ENCODE data around the gene ICAM2.

The ICAM2 gene

DNA sequence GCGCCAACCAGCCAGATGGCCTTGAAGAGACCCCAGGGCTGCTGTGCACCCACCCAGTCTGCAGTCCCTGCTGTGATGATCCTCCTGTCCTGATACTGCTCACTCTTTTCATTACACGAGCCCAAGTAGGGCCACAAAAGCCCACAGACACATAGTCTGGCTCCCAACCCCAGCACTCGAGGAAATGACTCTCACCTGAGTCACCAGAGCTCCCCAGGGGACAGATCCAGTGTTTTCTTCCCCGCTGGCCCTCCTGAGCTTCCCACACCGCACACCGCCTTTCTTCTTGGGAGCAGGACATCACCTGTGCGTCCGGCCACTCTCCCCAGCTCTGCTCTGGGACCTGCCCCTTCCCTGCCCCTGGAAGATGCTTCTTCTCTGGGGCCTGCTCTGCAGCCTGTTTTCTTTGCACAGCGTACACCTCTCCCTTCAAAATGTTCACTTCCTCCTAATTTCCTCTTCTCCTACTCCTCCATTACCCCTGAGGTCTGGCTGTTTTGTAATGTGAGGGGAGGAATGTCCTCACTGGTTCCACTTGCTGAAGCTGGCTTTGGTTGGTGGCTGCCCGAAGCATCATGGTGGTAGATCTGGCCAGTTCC is 45.7 kb downstream of the ICAM2 start:
- DNase-seq (ENCODE audit: low read depth, low spot score) = no peak

DNA sequence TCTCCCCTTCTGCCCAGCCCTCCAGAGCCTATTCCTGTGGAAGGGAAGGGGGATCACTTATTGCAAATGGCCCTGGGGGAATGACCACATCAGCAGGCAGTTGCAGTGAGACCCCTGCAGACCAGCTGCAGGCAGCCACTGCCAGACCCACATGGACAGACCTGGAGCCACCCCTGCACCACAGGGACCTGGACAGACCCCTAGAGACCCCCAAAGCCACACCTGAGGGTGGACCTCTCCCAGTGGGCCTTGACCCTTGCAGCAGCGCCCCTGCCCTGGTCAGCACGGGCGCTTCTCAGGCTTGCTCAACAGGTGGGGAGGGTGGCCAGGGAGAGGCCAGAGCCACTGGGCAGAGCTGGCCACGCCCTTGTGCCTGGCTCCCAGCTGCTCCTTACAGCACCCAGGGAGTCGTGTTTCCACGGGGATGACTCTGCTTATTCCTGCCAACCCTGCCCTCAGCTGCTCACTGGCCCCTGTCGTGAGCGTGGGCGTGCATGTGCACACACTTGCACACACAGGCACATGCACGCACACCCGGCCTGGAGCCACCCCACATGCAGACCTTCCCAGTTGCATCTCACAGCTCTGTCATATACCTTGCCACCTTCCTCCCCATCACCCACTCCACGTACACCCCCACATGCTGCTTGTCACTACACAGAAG is 46.4 kb downstream of the ICAM2 start:
- DNase-seq (ENCODE audit: low read depth, low spot score) = no peak

DNA sequence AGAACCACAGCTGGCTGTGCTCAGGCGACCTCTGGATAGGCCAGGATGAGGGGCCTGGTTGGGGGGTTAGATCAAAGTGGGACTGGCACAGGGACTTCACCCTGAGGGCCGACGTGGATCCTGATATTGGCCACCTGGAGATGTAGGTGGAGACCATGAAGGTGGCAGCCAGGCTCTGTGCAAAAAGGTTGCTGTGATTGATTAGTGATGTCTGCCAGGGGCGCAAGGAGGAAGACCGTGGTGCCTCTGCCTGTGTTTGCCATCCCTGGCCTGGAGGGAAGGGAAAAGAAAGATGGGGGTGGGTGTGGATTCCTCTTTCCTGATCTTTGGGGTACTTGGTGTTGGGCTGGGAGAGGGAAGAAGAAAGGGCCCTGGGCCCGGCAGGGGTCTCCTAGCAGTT is 47.2 kb downstream of the ICAM2 start:
- DNase-seq (ENCODE audit: low read depth, low spot score) = no peak

DNA sequence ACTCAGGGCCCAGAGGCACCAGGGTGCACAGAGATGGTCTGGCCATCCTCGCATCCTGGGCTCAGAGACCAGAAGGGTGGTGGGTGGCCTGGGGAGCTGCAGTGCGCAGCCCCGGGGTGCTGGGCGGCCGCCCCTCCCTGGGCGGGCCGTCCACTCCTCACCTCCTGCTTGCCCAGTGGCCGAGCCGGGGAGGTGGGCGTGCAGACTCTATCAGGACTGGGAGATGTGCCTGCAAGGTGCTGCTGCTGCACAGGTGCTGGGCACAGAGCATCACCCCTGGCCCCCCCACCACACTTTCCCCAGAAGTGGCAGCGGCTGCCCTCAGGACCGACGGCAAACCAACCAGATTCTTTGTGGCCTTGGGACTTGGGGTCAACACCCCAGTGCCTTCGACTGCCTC is 47.6 kb downstream of the ICAM2 start, which contains the start of gene SCN4A:
SCN4A (minus strand) TSS at position 123 of the 400 bp plus-strand sequence; CDS start at position 46, 77 bp downstream.
- DNase-seq (ENCODE audit: low read depth, low spot score) = no peak

DNA sequence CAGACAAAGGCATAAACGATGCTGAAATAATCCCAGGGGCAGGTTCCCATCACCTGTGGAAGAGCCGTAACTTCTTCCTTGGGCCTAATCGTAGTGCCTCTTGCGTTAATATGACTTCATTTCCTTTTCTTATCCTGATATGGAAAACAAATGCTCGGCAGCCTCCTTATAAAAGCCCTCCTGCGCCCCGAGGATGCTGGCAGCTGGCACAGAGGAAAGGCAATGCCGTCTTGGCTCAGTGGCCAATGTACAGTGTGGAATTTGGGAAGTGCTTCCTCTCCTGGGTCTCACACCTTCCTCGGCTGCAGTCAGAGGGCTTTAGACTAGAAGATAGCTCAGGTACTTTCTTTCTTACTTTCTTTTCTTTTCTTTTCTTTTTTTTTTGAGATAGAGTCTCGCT is 51.2 kb downstream of the ICAM2 start:
- DNase-seq (ENCODE audit: low read depth, low spot score) = no peak

DNA sequence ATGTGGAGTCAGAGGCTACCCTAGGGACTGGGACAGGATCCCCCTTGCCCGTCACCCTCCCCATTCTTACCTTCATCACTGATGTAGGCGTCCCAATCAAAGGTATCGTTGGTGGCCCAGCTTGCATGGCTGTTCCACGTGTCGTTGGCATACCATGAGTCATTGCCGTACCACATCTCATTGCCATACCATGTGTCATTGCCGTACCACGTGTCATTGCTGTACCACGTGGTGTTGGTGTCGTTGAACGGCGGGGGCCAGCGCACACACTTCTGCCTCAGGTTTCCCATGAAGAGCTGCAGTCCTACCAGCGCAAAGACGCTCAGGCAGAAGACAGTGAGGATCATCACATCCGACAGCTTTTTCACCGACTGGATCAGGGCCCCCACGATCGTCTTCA is 52.5 kb downstream of the ICAM2 start:
- DNase-seq (ENCODE audit: low read depth, low spot score) = no peak

DNA sequence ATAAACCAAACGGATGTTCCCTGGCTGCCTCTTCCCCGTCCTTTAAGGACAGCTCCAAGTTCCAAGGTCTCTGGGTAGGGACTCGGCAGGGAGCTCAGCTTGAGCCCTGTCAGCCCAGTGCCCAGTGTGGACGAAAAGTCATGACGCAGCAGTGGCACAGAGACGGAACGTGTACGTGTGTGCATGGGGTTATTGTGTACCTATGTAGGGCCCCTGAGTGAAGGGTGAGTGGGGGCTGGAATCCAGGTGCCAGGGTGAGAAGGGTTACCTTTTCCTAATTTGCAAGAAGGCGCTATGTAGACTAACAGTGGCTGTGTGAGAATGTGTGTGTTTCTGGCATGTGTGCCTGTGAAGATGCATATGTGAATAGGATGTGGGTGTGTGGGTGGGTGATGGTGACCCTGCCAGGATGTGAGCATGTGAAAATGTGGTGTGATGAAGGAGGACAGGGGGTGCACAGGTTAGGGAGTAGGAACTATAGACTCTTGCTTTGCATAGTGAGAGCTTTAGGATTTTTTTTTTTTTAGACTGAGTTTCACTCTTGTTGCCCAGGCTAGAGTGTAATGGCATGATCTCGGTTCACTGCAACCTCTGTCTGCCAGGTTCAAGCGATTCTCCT is 53.7 kb downstream of the ICAM2 start:
- DNase-seq (ENCODE audit: low read depth, low spot score) = peak; percentile 17

DNA sequence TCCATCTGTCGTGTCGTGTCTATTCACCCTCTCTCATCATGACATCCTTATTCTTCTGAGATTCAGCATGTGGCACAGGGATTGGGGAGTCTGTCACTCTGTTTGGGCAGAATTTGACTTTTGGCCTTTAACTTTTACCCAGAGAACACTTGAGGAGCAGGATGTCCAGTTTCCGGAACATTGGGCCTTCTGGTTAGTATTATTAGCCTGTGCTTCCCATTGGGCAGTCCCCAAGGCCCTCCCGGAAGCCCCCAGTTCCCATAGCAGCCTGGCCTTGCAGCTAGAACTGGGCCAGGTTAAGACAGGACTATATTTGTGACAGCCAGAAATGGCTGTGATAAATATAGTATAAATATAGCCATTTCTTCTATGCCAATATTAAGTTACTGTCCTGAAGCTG is 57.3 kb downstream of the ICAM2 start:
- no peak for DNase-seq (ENCODE audit: low read depth, low spot score)

DNA sequence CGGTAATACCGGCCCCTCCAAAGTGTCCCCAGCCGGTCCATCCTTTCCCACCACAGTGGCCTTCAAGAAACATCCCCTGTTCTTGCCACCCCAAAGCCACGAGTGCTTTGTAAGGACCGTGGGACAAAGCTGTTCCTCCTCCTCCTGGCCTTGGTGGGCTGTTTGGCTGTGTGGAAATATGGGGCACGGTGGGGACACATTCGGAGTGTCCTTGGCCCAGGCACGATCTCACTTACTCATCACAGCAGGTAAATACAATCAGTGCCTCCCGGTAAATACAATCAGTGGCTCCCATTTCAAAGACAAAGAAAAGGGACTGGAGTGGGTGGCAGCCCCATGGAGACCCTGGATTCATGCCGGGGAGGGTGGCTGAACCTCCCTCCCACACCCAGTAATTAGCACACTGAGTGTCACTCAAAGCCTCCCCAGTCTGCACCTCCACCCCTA is 58.1 kb downstream of the ICAM2 start:
- DNase-seq (ENCODE audit: low read depth, low spot score) = no peak

DNA sequence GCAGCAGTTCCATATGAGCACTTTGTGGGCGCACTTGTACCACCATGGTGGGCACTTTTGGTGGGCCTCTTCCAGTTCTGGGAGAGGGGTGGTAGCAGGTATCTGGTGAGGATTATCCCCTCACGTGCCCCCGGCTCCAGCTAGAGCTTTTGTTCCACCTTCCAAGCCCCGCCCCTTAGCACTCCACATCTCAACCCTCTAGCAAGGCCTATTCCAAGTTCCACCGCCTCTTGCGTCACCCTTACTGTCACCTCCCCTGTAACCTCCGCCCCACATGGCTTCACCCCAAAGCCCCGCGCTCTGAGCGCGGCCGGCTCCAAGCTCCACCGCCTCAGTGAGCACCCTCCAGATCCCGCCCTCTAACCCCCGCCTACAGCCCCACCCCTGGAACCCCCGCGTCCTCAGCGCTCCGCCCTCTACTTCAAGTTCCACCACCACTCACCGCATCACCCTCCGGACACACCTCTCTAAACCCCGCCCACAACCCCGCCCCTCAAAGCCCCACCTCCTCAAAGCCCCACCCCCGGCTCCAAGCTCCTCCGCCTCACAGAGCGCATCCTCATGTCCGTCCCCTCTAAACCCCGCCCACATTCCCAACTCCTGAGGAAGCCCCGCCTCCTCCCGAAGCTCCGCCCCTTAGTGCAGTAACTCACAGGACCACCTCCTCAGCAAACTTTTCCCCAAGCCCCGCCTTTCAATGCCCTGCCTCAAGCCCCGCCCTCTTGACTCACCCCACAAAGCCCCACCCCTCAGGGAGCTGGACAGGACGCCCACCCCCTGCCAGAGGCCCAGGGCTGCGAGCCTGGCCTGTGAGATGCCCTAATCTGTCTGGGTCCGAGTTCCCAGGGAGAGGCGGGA is 58.8 kb downstream of the ICAM2 start:
- DNase-seq (ENCODE audit: low read depth, low spot score) = no peak

DNA sequence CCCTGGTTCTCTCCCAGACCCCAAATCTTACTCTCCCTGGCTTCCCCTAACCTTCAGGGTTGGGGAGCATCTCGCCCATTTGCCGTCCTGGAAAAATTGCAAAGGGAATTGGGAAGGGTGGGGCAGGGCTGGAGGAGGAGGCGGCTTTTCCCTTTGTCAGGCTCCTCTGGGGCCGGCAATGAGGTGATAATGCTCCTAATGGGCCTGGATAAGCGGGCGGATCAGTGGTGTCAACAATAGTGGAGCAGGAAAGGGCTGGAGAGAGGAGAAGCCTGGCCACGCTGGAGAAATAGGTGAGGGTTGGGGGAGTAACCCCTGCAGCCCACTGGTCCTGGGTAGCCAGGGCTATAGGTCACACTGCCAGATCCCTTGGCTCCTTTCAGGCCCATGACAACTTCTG is 60.0 kb downstream of the ICAM2 start:
- no peak for DNase-seq (ENCODE audit: low read depth, low spot score)

DNA sequence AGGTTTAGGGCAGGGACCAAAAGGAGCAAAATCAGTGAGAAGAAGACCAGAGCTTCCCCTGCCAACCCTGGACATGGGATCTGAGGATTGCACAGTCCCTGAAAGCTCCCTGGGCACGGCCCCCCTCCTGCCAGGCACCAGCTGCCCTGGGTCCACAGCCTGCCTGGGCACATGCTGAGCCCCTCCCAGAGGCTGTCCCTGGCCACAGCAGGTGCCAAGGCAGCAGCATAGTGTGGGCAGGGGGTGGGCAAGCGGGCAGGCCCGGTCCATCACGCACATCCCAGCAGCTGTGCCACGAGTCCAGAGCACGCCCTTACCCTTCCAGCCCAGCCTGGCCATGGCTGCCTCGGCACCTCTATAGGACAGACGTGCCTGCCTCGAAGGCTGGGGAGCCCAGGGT is 60.4 kb downstream of the ICAM2 start:
- no peak for DNase-seq (ENCODE audit: low read depth, low spot score)

DNA sequence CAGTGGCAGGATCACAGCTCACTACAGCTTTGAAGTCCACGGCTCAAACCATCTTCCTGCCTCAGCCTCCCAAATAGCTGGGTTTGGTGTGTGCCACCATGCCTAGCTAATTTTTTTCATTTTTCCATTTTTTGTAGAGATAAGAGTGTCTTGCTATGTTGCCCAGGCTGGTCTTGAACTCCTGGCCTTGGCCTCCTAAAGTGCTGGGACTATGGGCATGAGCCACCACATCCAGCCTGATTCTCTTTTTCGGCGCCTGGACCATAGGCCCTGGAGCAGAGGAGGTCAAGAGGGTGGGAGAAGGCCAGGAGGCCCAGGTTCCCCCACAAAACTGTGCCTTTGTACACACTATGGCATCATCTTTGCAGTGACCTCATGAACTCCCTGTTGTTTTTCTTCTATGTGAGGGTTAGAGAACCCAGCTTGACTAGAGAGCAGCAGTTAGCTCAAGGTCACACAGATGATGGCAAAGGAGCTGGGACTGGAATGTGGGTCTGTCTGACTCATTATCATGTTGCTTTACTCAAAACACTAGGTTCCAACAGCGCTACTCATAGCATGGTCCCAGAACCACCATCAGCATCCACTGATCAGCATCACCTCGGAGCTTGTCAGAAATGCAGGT is 64.0 kb downstream of the ICAM2 start:
- DNase-seq (ENCODE audit: low read depth, low spot score) = no peak

DNA sequence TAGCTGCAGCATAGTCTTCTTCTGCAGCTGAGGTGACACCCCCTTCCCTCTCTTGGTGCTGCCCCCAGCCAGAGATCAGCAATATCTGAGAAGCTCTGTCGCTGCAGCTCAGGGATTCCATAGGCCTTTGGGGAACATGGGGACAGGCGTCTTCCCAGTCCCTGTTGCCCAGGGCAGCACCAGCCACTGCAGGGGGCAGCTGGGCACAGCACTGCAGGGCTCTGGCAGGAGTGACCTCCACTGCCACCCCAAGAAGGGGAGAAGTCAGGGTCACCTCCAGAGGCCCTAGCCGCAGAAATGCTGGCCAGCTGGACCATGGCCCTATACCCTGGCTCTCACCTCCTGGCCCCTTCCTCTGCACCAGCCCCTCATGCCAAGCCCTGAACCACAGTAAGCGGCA is 64.6 kb downstream of the ICAM2 start:
- no peak for DNase-seq (ENCODE audit: low read depth, low spot score)

DNA sequence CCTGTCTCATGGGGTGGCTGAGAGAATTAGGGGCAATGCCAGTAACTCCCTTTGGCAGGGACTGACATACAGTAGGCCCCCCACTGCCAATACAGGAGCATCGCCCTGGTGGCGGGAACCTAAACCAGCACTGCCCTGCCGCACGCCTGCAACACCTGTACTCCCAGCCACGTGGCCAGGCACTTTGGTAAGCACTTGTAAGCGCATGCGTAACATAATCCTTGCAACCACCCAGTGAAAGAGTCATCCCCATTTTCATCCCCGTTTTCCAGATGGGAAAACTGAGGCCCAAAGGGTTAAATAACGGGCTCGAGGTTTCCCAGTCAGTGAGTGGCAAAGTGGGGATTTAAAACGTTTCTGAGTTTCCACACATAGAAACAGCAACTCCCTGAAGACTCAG is 65.2 kb downstream of the ICAM2 start:
- no peak for DNase-seq (ENCODE audit: low read depth, low spot score)

DNA sequence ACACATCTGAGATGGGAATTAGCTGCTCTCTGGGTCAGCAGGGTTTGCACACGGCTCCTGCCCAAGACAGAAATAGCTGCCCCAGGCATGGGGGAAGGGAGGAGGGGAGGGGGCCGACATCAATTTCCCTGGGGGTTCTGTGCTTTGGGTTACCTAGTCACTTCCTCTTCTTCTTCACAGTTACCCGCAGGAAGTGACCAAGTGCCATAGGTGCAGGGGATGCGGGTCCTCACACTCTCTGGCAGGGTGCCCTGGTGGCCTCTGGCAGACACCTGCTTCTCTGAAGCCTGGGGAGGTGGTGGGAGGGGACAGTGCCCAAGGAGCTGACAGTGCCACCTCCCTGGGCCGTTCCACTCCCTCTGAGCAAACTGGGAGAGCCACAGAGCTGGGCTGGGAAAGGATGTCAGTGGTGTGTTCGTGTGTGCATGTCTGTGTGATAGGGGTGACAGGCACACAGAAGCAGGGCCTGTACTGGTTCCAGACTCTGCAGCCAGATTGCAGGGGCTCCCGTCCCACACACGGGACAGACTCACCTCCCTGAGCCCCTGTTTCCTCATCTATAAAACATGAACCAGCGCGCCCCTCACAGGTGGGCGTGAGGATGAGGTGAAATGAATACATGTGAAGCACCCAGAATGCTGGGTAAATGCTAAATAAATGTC is 65.9 kb downstream of the ICAM2 start:
- DNase-seq (ENCODE audit: low read depth, low spot score) = no peak
